ENCODE measurements around the gene ARSG. TPM values are rescaled to one million over a fixed set of nuclear protein-coding genes. Genes with fewer than 3 reads are reported as not detected.

Gene ARSG
- total and polyA plus RNA-seq, 10 of the 15 experiments (the other 5 are each of a cell fraction or from before 2014, with no cell fraction given) = 2.9 to 13.5 (median 7.6) TPM

GRCh38 chr17:68356520-68356919 is 65.2 kb downstream of the ARSG start:
- ChIA-PET POLR2A (no interaction called here), RAD21 (ENCODE audit: unreplicated experiment) (interaction anchor here (1.4 kb wide), 1 partner anchor 80 kb away, joined by 4 read pairs; no protein-coding TSS in a partner anchor), SMC1A (ENCODE audit: uncharacterized antibody, unreplicated experiment) (interaction anchor here (0.9 kb wide), 1 partner anchor 93 kb away, joined by 3 read pairs; no protein-coding TSS in a partner anchor), CTCF (interaction anchor here (0.9 kb wide), 1 partner anchor 106 kb away, joined by 3 read pairs; no protein-coding TSS in a partner anchor)
- Histone ChIP-seq H3K27me3 (replicated peaks in 1 of 2; ENCODE audit: control insufficient read depth in 2 of 2, insufficient read depth in 2 of 2, low read length in 1 of 2) (no peaks in the 10 kb centered on the region), H2AFZ (ENCODE audit: control insufficient read depth, low read depth, low read length) (peak overlapping the region; percentile 58), H3K4me2 (ENCODE audit: control insufficient read depth, insufficient read depth) (peak overlapping the region; percentile 54; the same call in 1 of the 2 replicates), H3K4me1 (ENCODE audit: control insufficient read depth, insufficient read depth, low read length) (peaks cover 13% of the 10 kb centered on the region), H3K4me3 (no peak overlapping the region), H4K20me1 (ENCODE audit: control insufficient read depth, insufficient read depth) (no peaks in the 10 kb centered on the region), H3K9ac (ENCODE audit: control insufficient read depth, insufficient read depth, low read length) (no peak overlapping the region), H3K27ac (ENCODE audit: control insufficient read depth, insufficient read depth) (no peak overlapping the region), H3K36me3 (ENCODE audit: control insufficient read depth in 2 of 2, insufficient read depth in 2 of 2, low read length in 1 of 2) (no peaks in the 10 kb centered on the region), H3K79me2 (ENCODE audit: control insufficient read depth, insufficient read depth, low read length) (no peaks in the 10 kb centered on the region), H3K9me3 (replicated peaks; ENCODE audit: control insufficient read depth, insufficient read depth, low read length) (no peaks in the 10 kb centered on the region)
- in situ Hi-C loops (cut with MboI) (no loop called here), intact Hi-C loops (cut with micrococcal nuclease; ENCODE audit: unreplicated experiment) (no loop called here)
- DNase-seq (ENCODE audit: low read depth, low spot score) = peak; percentile 51
- WGBS (ENCODE audit: insufficient coverage, insufficient replicate concordance, low lambda C conversion rate, missing lambda C conversion rate) = 3% methylated on average over 8 of the region's 8 CpGs
- ATAC-seq = peak; percentile 92
- no TSS peak for BruUV-seq (replicated peaks)
- FAIRE-seq = peak; percentile 88
- TF ChIP-seq CBFB (IDR thresholded peaks at IDR 0.05; ENCODE audit: low read depth) = peak; percentile 70; the same call in 1 of the 2 replicates
- no peak for TF ChIP-seq RAD21 (IDR thresholded peaks at IDR 0.05; ENCODE audit: insufficient read depth, low read depth, low read length)
- no peak for TF ChIP-seq TBL1XR1 (IDR thresholded peaks at IDR 0.05; ENCODE audit: low read depth, low read length)
- peak; percentile 51 for TF ChIP-seq JUNB (IDR thresholded peaks at IDR 0.05)
- TF ChIP-seq WRNIP1 (IDR thresholded peaks at IDR 0.05; ENCODE audit: borderline replicate concordance, low read depth, low read length) = no peak
- peak; percentile 69 for TF ChIP-seq NFIC (IDR thresholded peaks at IDR 0.05; ENCODE audit: low read depth, low read length)
- peak; percentile 70 for TF ChIP-seq TCF7 (IDR thresholded peaks at IDR 0.05; ENCODE audit: borderline replicate concordance)
- TF ChIP-seq RAD51 (IDR thresholded peaks at IDR 0.05) = no peak
- peak; percentile 66; the same call in 1 of the 2 replicates for TF ChIP-seq GABPA (IDR thresholded peaks at IDR 0.05; ENCODE audit: low read depth)
- TF ChIP-seq CREB1 (IDR thresholded peaks at IDR 0.05; ENCODE audit: low read depth) = peak; percentile 40; the same call in 1 of the 2 replicates
- no peak for TF ChIP-seq PML (IDR thresholded peaks at IDR 0.05; ENCODE audit: low read length)
- TF ChIP-seq ZNF384 (IDR thresholded peaks at IDR 0.05; ENCODE audit: borderline replicate concordance, low read depth, low read length) = no peak
- no peak for TF ChIP-seq IRF3 (IDR thresholded peaks at IDR 0.05)
- TF ChIP-seq CHD1 (IDR thresholded peaks at IDR 0.05; ENCODE audit: low read depth, low read length) = no peak
- no peak for TF ChIP-seq FOXM1 (IDR thresholded peaks at IDR 0.05; ENCODE audit: low read depth, low read length)
- peak; percentile 62; the same call in 1 of the 3 replicates for TF ChIP-seq POU2F2 (IDR thresholded peaks at IDR 0.05; ENCODE audit: borderline replicate concordance, low read depth, low read length)
- TF ChIP-seq SIN3A (IDR thresholded peaks at IDR 0.05; ENCODE audit: low read depth, low read length) = no peak
- TF ChIP-seq EED (IDR thresholded peaks at IDR 0.05; ENCODE audit: low read depth) = peak; percentile 48; the same call in 1 of the 2 replicates
- no peak for TF ChIP-seq ATF3 (IDR thresholded peaks at IDR 0.05; ENCODE audit: borderline replicate concordance, extremely low read depth, low read depth, low read length)
- TF ChIP-seq ATF2 (IDR thresholded peaks at IDR 0.05; ENCODE audit: low read length) = peak; percentile 60; the same call in 1 of the 2 replicates
- TF ChIP-seq CREM (IDR thresholded peaks at IDR 0.05; ENCODE audit: low read depth) = peak; percentile 34; the same call in 1 of the 2 replicates
- TF ChIP-seq RUNX3 (IDR thresholded peaks at IDR 0.05; ENCODE audit: low read length) = peak; percentile 98
- TF ChIP-seq RFX5 (IDR thresholded peaks at IDR 0.05; ENCODE audit: low read depth, low read length) = no peak
- no peak for TF ChIP-seq YBX1 (IDR thresholded peaks at IDR 0.05)
